ENCODE data around the gene PRDM16. TPM values are rescaled to one million over a fixed set of nuclear protein-coding genes. Genes with fewer than 3 reads are reported as not detected.

PRDM16 gene
- total RNA-seq, 1 experiment from 2014 or later: 0.17 TPM

- no peak overlapping the region for H2AK5ac ChIP-seq (ENCODE audit: insufficient read length, low read length)
- DNase-seq: no peak
- no peak overlapping the region for H3T11ph ChIP-seq (ENCODE audit: low read length)
- WGBS (ENCODE audit: extremely low coverage, insufficient read length, low lambda C conversion rate): no CpG with 5 or more reads among the region's 16 CpGs
- no peaks in the 10 kb centered on the region for H3K27me3 ChIP-seq (ENCODE audit: insufficient read depth, low read length)
- peaks cover 10% of the 10 kb centered on the region for H3K27me3 Mint-ChIP-seq (ENCODE audit: low read depth)
- no peaks in the 10 kb centered on the region for H4K20me1 ChIP-seq (ENCODE audit: control insufficient read depth, insufficient read depth, insufficient read length)
- no peak overlapping the region for H2BK12ac ChIP-seq (ENCODE audit: insufficient read length, low read depth, low read length)
- H2BK20ac ChIP-seq (ENCODE audit: low read depth, low read length, poor library complexity, severe bottlenecking): no peak overlapping the region
- H3K23me2 ChIP-seq (ENCODE audit: insufficient read length, low read depth, low read length, poor library complexity, severe bottlenecking): no peaks in the 10 kb centered on the region
- no peak overlapping the region for H3K27ac Mint-ChIP-seq
- no peak overlapping the region for H2BK15ac ChIP-seq (ENCODE audit: low read depth, low read length)
- no peak overlapping the region for H2AFZ ChIP-seq (ENCODE audit: low read length)
- H4K5ac ChIP-seq (ENCODE audit: insufficient read length, low read depth, low read length): no peak overlapping the region
- TF ChIP-seq CTCF (conservative IDR thresholded peaks at IDR 0.05): no peak
- H4K8ac ChIP-seq (replicated peaks; ENCODE audit: insufficient read length, low read depth, low read length): no peak overlapping the region
- no peaks in the 10 kb centered on the region for H3K9me3 ChIP-seq (ENCODE audit: control insufficient read depth, low read depth, low read length)
- H3K56ac ChIP-seq (ENCODE audit: insufficient read length, low read depth, low read length): no peak overlapping the region
- H3K4me1 ChIP-seq (ENCODE audit: insufficient read depth, low read length): no peaks in the 10 kb centered on the region
- no peak overlapping the region for H3K9ac ChIP-seq (ENCODE audit: extremely low read depth, insufficient read length, low read length)
- H3K79me1 ChIP-seq (ENCODE audit: insufficient read depth, low read depth, low read length, poor library complexity, severe bottlenecking): no peaks in the 10 kb centered on the region
- no peak overlapping the region for H3K27ac ChIP-seq (ENCODE audit: insufficient read length, low read depth, low read length)
- H3K79me2 ChIP-seq (ENCODE audit: insufficient read depth, low read length): no peaks in the 10 kb centered on the region
- H2BK120ac ChIP-seq (ENCODE audit: low read depth, low read length, poor library complexity, severe bottlenecking): no peak overlapping the region
- H3K4me2 ChIP-seq (ENCODE audit: insufficient read depth, insufficient read length, low read length): no peak overlapping the region
- H3K4me3 Mint-ChIP-seq: no peak overlapping the region
- no peak overlapping the region for H3K18ac ChIP-seq (ENCODE audit: insufficient read length, low read depth, low read length)
- no peak overlapping the region for H3K14ac ChIP-seq (ENCODE audit: insufficient read depth, low read length)
- no peaks in the 10 kb centered on the region for H3K4me1 Mint-ChIP-seq
- no peak overlapping the region for H4K91ac ChIP-seq (ENCODE audit: insufficient read length, low read depth, low read length)
- H3K36me3 Mint-ChIP-seq (ENCODE audit: insufficient read depth in 1 of 3, low read depth in 3 of 3): no peaks in the 10 kb centered on the region
- H3K4ac ChIP-seq (ENCODE audit: low read depth, low read length): no peak overlapping the region
- H3K9me3 Mint-ChIP-seq: peaks cover 0 to 3% of the 10 kb centered on the region in 2 experiments; a peak in 1 of 5 replicates
- no peak overlapping the region for H2BK5ac ChIP-seq (ENCODE audit: insufficient read length, low read length)
- H3K23ac ChIP-seq (ENCODE audit: insufficient read length, low read depth, low read length): no peak overlapping the region
Measured at GRCh38 chr1:3296826-3297225, 227.8 kb downstream of the PRDM16 start.

Data from H9 (cell line).